ENCODE results near the gene UNC119B.
A peak's percentile ranks its signal among the peaks of the same experiment; 100 is the strongest.

The UNC119B gene

GRCh38 chr12:120760349-120761254, 50.3 kb downstream of the UNC119B start:
- no peak overlapping the region for H3K4me3 ChIP-seq (ENCODE audit: low read depth, low read length)
- TF ChIP-seq CTCF (IDR thresholded peaks at IDR 0.05; ENCODE audit: low read depth, low read length, missing control alignments) = no peak
- DNase-seq (ENCODE audit: low read depth) = no peak
- in situ Hi-C loops (cut with HindIII; ENCODE audit: low sequenced_read_pairs) = no loop called here

- in situ Hi-C loops (cut with HindIII; ENCODE audit: low sequenced_read_pairs) = no loop called here
- no peak overlapping the region for H3K4me3 ChIP-seq (ENCODE audit: low read depth, low read length)
- no peak for TF ChIP-seq CTCF (IDR thresholded peaks at IDR 0.05; ENCODE audit: low read depth, low read length, missing control alignments)
- peak; percentile 15 for DNase-seq (ENCODE audit: low read depth)
Observed at GRCh38 chr12:120761519-120761934, 51.3 kb downstream of the UNC119B start.

- in situ Hi-C loops (cut with HindIII; ENCODE audit: low sequenced_read_pairs) = no loop called here
- TF ChIP-seq CTCF (IDR thresholded peaks at IDR 0.05; ENCODE audit: low read depth, low read length, missing control alignments) = no peak
- no peak overlapping the region for H3K4me3 ChIP-seq (ENCODE audit: low read depth, low read length)
- DNase-seq (ENCODE audit: low read depth) = no peak
Observed at GRCh38 chr12:120762086-120762485, 51.8 kb downstream of the UNC119B start.

GRCh38 chr12:120763250-120763649, 53.0 kb downstream of the UNC119B start:
- no peak for TF ChIP-seq CTCF (IDR thresholded peaks at IDR 0.05; ENCODE audit: low read depth, low read length, missing control alignments)
- in situ Hi-C loops (cut with HindIII; ENCODE audit: low sequenced_read_pairs) = no loop called here
- H3K4me3 ChIP-seq (ENCODE audit: low read depth, low read length) = no peak overlapping the region
- no peak for DNase-seq (ENCODE audit: low read depth)

GRCh38 chr12:120764816-120765215, 54.6 kb downstream of the UNC119B start:
- no peak for DNase-seq (ENCODE audit: low read depth)
- H3K4me3 ChIP-seq (ENCODE audit: low read depth, low read length) = no peak overlapping the region
- TF ChIP-seq CTCF (IDR thresholded peaks at IDR 0.05; ENCODE audit: low read depth, low read length, missing control alignments) = no peak
- in situ Hi-C loops (cut with HindIII; ENCODE audit: low sequenced_read_pairs) = no loop called here

- H3K4me3 ChIP-seq (ENCODE audit: low read depth, low read length) = no peak overlapping the region
- in situ Hi-C loops (cut with HindIII; ENCODE audit: low sequenced_read_pairs) = no loop called here
- no peak for TF ChIP-seq CTCF (IDR thresholded peaks at IDR 0.05; ENCODE audit: low read depth, low read length, missing control alignments)
- no peak for DNase-seq (ENCODE audit: low read depth)
Observed at GRCh38 chr12:120766566-120766965, 56.3 kb downstream of the UNC119B start.
